Hepatocyte (in vitro differentiated cells): ENCODE data around the gene KRTAP21-1.

Source experiments
- CTCF ChIP-seq: fragments of 200-600 bp; sonication (generic); IDR thresholded peaks from 2 replicates; pipeline ENCODE4 v1.5.1; 2016; ENCODE audit warnings: antibody characterized with exemption, mild to moderate bottlenecking; ENCODE audit not compliant: poor library complexity
- EZH2phosphoT487 ChIP-seq: fragments of 200-600 bp; sonication (generic); IDR thresholded peaks from one replicate; pipeline ENCODE4 v1.6.1; 2018; ENCODE audit warnings: antibody characterized with exemption, mild to moderate bottlenecking, low read depth, moderate library complexity; ENCODE audit not compliant: unreplicated experiment, severe bottlenecking

- no peak for TF ChIP-seq EZH2phosphoT487
- TF ChIP-seq CTCF: no peak
Observed at GRCh38 chr21:30713766-30714165, 41.5 kb downstream of the KRTAP21-1 start.
